Mucosa of stomach (tissue), 1 donor: ENCODE results near the gene DTNB.
"Not testable (repeated sequence)": the region's sequence is repeated elsewhere in the genome, so short reads cannot be mapped to it uniquely, and the experiment has no call there.

ENCODE experiments used
- H3K27me3 ChIP-seq: one replicate; pipeline ENCODE4 v1.7.0; 2013; ENCODE audit warnings: mild to moderate bottlenecking, low read length; ENCODE audit not compliant: control insufficient read depth, insufficient read depth
- H3K36me3 ChIP-seq: one replicate; pipeline ENCODE4 v1.7.0; 2013; ENCODE audit warnings: low read length; ENCODE audit not compliant: control insufficient read depth, insufficient read depth
- H3K4me1 ChIP-seq: one replicate; pipeline ENCODE4 v1.7.0; 2013; ENCODE audit warnings: mild to moderate bottlenecking, low read length; ENCODE audit not compliant: control insufficient read depth, insufficient read depth
- H3K4me3 ChIP-seq: one replicate; pipeline ENCODE4 v1.7.0; 2013; ENCODE audit warnings: low read length
- H3K9ac ChIP-seq: one replicate; pipeline ENCODE4 v1.7.0; 2013; ENCODE audit warnings: mild to moderate bottlenecking, low read length, moderate library complexity
- H3K9me3 ChIP-seq: one replicate; pipeline ENCODE4 v1.7.0; 2013; ENCODE audit warnings: mild to moderate bottlenecking, low read length, moderate library complexity; ENCODE audit not compliant: control insufficient read depth
- donor health status: Pancreatic carcinoma.

The DTNB gene

DNA sequence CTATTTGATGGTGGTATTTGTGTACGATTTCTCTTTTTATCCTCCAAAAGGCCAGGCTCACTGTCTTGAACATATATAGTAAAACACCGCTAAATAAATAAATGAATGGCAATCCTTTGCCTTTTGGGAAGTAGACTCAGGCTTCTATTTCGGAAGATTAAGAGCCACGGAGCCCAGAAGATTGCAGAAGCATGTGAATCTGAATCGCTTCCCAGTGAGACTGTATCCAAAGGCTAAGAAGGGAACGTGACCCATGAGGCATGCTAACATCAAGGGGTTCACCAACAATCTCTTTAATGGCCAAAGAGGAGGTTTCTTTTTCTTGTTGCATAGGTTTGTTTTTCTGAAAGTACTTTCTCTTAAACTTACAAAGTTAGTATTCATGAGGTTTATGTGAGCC lies 261.6 kb downstream of the DTNB start:
- Histone ChIP-seq H3K9ac (no peak overlapping the region), H3K36me3 (no peaks in the 10 kb centered on the region), H3K27me3 (no peaks in the 10 kb centered on the region), H3K9me3 (no peaks in the 10 kb centered on the region), H3K4me1 (no peaks in the 10 kb centered on the region), H3K4me3 (no peak overlapping the region)

DNA sequence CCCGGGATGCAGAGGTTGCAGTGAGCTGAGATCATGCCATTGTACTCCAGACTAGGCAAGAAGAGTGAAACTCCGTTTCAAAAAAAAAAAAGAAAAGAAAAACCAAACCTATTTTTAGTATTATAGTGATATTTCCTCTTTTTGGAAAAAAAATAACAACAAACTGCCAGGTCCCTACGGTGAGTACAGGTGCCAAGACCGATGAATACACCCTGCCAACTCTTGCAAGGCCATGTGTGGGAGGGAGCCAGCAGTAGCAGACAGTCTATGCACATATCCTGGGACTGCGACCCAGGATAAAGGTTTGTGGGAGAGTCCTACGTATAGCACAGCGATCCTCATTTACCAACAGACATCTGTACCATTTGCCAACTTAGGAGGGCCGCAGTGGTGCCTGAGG lies 262.1 kb downstream of the DTNB start:
- no peaks in the 10 kb centered on the region for H3K27me3 ChIP-seq
- H3K4me3 ChIP-seq, result no peak overlapping the region
- no peak overlapping the region for H3K9ac ChIP-seq
- no peaks in the 10 kb centered on the region for H3K4me1 ChIP-seq
- no peaks in the 10 kb centered on the region for H3K9me3 ChIP-seq
- H3K36me3 ChIP-seq, result no peaks in the 10 kb centered on the region

DNA sequence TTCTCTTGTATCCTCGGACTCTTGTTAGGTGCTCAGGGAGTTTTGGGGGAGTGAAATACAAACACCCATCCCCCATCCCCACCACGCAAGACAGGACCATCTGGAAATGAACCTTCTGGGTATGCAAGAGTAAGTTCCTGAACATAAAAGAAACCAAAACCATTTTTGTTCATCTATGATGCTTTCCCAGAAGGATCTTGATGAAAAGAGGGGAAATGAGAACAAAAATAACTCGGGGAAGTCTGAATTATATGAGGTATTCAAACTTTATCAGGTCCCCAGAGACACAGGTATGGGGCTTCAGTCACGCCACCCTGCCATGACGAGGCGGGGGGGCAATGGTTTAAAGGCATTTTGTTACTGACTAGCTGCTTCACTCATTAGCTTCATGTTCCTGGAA lies 263.0 kb downstream of the DTNB start:
- H3K36me3 ChIP-seq, result no peaks in the 10 kb centered on the region
- no peaks in the 10 kb centered on the region for H3K4me1 ChIP-seq
- H3K4me3 ChIP-seq, result no peak overlapping the region
- H3K9ac ChIP-seq, result no peak overlapping the region
- no peaks in the 10 kb centered on the region for H3K27me3 ChIP-seq
- H3K9me3 ChIP-seq, result no peaks in the 10 kb centered on the region

DNA sequence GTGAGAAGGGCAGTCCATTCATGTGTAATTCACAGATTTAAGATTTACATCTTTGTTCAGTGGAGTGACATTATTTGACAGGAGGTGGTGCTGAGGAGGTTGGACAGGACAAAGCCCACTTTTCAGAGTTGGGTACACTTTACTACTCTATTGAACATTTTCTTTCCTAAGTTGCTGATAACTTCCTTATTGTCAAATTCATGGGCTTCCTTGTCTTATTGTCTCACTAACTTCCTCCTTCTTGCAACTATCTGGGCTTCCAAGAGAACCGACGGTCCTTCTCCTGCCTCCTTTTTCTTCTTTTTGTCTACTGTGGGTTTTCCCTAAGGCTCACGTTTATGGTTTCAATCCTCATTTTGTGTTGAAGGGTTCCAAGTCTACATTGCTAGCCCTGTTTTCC lies 263.9 kb downstream of the DTNB start:
- H3K9ac ChIP-seq, result no peak overlapping the region
- no peaks in the 10 kb centered on the region for H3K36me3 ChIP-seq
- H3K27me3 ChIP-seq, result no peaks in the 10 kb centered on the region
- H3K4me1 ChIP-seq, result no peaks in the 10 kb centered on the region
- H3K4me3 ChIP-seq, result no peak overlapping the region
- no peaks in the 10 kb centered on the region for H3K9me3 ChIP-seq

DNA sequence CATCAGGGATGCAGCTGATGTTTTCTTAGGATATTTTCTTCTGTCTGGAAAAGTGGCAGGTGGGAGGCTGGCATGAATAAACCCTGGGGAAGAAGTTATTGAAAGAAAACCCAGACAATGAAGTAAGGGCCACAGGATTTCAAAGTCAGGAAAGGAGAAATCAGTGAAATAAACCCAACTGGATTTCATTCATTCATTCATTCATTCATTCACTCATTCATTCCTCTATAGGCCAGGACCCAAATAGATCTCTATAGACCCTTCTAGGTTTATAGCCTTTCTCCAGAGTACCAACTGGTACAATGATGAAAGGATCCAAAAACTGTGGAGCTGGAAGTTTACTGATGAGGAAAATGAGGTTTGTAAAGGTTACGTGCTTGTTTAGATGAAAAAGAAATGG lies 264.3 kb downstream of the DTNB start:
- Histone ChIP-seq H3K4me1 (no peaks in the 10 kb centered on the region), H3K27me3 (no peaks in the 10 kb centered on the region), H3K9me3 (no peaks in the 10 kb centered on the region), H3K36me3 (no peaks in the 10 kb centered on the region), H3K9ac (no peak overlapping the region), H3K4me3 (no peak overlapping the region)

DNA sequence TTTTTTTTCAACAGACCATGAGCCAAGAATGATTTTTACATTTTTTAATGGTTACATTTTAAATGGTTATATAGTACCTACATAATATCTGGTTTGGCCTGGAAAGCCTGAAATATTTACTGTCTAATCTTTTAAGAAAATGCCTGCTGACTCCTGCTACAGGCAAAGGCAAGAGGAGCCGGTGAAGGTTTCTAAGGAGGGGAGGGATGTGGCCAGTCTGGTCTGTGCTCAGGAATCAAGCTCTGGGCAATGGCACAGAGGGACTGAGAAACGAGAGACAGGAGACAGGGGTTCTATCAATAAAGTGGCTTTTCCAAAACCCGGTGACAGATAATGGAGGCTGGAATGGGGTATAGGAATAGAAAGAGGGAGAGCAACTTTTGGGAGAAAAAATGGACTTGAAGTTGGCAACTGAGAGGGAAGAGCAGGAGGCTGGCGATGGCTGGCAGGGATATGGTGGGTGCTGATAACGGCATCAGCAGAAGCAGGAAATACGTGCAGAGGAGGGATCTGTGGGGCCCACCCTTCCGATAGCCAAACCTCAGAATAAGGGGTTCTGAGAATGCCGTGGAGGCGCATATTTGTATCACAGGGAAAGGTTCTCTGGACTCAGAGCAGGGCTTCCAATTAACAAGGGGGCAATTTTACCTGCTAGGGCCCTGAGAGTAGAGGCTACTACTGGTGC lies 267.6 kb downstream of the DTNB start:
- no peak overlapping the region for H3K9ac ChIP-seq
- H3K4me3 ChIP-seq, result no peak overlapping the region
- H3K9me3 ChIP-seq, result no peaks in the 10 kb centered on the region
- H3K4me1 ChIP-seq, result no peaks in the 10 kb centered on the region
- H3K36me3 ChIP-seq, result no peaks in the 10 kb centered on the region
- no peaks in the 10 kb centered on the region for H3K27me3 ChIP-seq

DNA sequence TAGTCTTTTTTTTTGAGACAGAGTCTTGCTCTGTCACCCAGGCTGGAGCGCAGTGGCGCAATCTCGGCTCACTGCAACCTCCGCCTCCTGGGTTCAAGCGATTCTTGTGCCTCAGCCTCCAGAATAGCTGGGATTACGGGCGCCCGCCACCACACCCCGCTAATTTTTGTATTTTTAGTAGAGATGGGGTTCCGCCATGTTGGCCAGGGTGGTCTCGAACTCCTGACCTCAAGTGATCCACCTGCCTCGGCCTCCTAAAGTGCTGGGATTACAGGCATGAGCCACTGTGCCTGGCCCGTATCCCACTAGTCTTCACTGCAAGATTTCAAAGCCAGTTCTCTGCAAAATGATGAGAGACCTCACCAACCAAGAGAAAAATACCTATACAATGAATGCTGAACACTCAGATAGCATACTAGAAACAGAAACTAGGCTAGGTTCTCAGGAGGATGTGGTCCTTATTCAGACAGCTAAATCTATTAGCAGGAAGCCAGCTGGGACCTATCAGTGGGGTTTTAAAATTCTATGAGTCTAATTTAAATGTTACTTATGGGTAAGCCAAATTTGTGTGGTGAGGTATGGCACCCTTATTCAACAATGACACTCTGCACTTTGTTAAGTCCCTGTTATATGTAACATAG lies 270.1 kb downstream of the DTNB start:
- H3K9ac ChIP-seq, H3K4me1 ChIP-seq, H3K4me3 ChIP-seq, H3K36me3 ChIP-seq, H3K27me3 ChIP-seq, H3K9me3 ChIP-seq: not testable (repeated sequence)

DNA sequence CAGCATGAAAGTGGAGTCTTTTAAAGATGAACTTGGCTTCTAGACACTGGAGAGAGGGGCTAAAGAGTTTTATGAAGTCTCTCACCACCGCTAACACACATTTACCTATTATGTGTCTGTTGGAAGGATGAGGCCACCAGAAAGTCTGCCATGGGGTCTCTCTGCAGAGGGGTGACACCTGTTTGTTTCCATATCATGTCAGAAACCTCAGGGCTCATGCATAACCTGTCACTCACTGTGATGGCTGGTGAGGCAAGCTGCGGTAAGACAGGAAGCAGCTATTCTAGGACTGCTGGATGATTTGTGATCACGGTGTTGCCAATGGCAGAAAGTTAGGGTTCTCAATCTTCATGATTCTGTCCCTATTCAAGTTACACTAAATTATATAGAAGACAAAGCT lies 270.9 kb downstream of the DTNB start:
- no peaks in the 10 kb centered on the region for H3K36me3 ChIP-seq
- no peaks in the 10 kb centered on the region for H3K9me3 ChIP-seq
- H3K27me3 ChIP-seq, result no peaks in the 10 kb centered on the region
- H3K9ac ChIP-seq, result no peak overlapping the region
- no peaks in the 10 kb centered on the region for H3K4me1 ChIP-seq
- H3K4me3 ChIP-seq, result no peak overlapping the region

DNA sequence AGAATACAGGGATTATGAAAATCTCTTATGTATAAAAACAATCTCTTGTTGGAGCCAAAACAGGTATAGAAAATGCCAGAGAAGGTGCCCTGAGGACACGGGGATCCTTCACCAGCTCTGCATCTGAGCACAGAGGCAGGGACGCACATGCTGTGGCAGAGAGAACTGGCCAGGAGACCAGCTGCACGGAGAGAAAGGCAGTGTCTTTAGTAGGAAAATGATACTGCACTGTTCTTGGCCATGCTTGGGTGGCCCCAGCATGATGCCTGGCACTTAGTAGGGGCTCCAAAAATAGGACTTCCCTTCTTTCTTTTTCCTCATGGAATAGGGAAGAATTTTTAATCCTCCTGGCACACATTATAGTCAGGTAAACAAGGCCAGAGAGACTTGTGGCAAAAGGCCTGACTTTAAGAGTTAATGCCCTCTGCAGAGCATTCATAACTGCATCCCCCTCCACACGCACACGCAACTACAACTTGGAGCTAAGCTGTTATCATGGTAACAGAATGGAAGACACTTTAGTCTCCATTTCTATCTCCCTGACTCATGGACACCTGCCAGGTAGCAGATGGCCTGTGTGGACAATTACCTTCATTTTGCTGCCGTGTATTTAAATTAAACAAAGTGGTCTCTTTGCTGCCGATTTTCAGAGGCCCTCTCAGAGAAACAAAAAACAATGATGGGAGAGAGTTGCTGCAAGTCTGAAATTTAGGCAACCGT lies 271.9 kb downstream of the DTNB start:
- Histone ChIP-seq H3K4me1 (no peaks in the 10 kb centered on the region), H3K9me3 (no peaks in the 10 kb centered on the region), H3K36me3 (no peaks in the 10 kb centered on the region), H3K9ac (no peak overlapping the region), H3K27me3 (no peaks in the 10 kb centered on the region), H3K4me3 (no peak overlapping the region)

DNA sequence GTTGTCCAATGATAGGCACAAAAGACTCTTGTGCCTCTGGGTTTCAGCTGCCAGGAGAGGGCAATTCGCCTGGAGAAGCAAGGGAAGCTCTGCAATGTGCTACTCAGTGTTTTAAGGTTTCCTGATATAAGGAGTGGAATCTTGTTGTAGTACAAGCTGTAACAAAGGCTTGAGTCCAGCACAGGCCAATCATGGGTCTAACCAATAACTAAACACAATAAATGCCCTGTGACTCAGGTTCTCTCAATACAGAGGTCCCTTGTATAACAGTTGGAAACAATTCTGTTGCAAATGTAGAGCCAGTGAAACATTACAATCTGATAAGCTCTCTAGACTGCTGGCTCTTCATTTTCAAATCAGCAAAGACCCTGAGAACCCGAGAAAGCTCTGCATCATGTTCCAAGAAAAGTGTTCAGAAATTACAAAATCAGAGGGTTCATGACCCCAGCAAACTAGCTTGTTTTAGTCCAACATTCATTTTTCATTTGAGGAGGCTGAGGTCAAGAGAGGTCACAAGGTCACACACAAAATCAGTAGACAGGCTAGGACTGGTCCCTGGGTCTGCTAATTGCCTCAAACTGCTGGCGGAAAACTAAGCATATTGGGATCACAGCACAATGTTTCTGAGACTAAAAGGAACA lies 272.7 kb downstream of the DTNB start:
- Histone ChIP-seq H3K36me3 (no peaks in the 10 kb centered on the region), H3K9ac (no peak overlapping the region), H3K9me3 (no peaks in the 10 kb centered on the region), H3K27me3 (no peaks in the 10 kb centered on the region), H3K4me3 (no peak overlapping the region), H3K4me1 (no peaks in the 10 kb centered on the region)

DNA sequence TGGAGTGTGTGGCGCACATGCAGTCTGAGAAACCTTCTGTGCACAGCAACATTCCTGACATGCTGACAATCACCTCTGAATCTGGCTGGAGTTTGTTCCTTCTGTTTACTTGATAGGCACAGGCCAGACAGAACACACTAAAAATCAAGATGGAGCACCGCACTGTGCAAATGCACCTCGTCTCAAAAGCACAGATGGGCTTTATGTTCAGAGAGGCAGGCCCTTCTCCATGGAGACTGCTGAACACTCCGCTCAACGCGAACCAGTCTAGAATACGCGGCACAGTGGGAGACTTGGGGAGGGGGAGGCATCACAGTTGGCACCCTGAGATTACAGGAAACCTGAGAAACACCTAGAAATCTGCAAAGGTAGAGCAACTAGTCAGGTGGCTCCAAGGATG lies 273.2 kb downstream of the DTNB start:
- no peaks in the 10 kb centered on the region for H3K36me3 ChIP-seq
- no peaks in the 10 kb centered on the region for H3K9me3 ChIP-seq
- H3K27me3 ChIP-seq, result no peaks in the 10 kb centered on the region
- no peak overlapping the region for H3K4me3 ChIP-seq
- H3K4me1 ChIP-seq, result no peaks in the 10 kb centered on the region
- no peak overlapping the region for H3K9ac ChIP-seq

DNA sequence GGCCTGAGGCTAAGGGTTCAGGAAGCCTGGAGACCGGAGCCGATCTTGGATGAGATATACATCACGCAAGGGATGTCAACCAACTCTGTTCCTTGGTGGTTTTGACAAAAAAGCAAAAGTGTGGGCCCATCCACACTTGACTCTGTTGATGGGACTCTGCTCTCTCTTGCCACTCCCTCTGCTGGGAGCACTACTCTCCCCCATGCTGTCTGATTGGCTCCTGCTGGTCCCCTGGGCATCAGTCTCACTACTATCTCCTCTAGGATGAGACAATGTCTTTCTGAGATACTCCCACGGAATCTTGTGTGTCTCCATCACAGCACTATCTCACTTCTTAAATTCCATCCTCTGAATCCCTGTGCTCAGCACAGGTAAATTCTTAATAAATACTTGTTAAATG lies 274.8 kb downstream of the DTNB start:
- H3K9ac ChIP-seq, result no peak overlapping the region
- H3K4me3 ChIP-seq, result no peak overlapping the region
- H3K27me3 ChIP-seq, result no peaks in the 10 kb centered on the region
- H3K36me3 ChIP-seq, result no peaks in the 10 kb centered on the region
- no peaks in the 10 kb centered on the region for H3K9me3 ChIP-seq
- no peaks in the 10 kb centered on the region for H3K4me1 ChIP-seq
